Hematopoietic multipotent progenitor cell treated with erythropoietin and hydrocortisone succinate and interleukin-3 and kit ligand, for 17 days (in vitro differentiated cells): ENCODE data around the gene ARHGDIA.
"Not testable (repeated sequence)": the region's sequence is repeated elsewhere in the genome, so short reads cannot be mapped to it uniquely, and the experiment has no call there.

Source experiments
- DNase-seq: peaks from one replicate; pipeline ENCODE4 v3.0.0-alpha.2; 2015; ENCODE audit warnings: low spot score

ARHGDIA gene

GRCh38 chr17:81870981-81871386 is at the start of gene ARHGDIA:
ARHGDIA (minus strand) TSS chr17:81871337; CDS start chr17:81869930, 1,407 bp downstream.
- DNase-seq, result no peak

- DNase-seq, result peak; percentile 77
These were observed 47.9 kb upstream of the ARHGDIA start for GRCh38 chr17:81918832-81919545.

GRCh38 chr17:81918333-81918669 is 47.2 kb upstream of the ARHGDIA start:
- DNase-seq, result not testable (repeated sequence)

GRCh38 chr17:81917565-81918332 is 46.6 kb upstream of the ARHGDIA start, which contains the start of gene SIRT7:
SIRT7 (minus strand) TSS chr17:81918176; CDS start chr17:81918131, 45 bp downstream.
- peak; percentile 92 for DNase-seq

- DNase-seq, result peak; percentile 66
These were observed 45.3 kb upstream of the ARHGDIA start for GRCh38 chr17:81916234-81917001.

- no peak for DNase-seq
These were observed 44.2 kb upstream of the ARHGDIA start for GRCh38 chr17:81915331-81915730.

- no peak for DNase-seq
These were observed 43.1 kb upstream of the ARHGDIA start for GRCh38 chr17:81914103-81914850.

- no peak for DNase-seq
These were observed 42.4 kb upstream of the ARHGDIA start for GRCh38 chr17:81913394-81914102.

- DNase-seq, result peak; percentile 41
These were observed 41.5 kb upstream of the ARHGDIA start for GRCh38 chr17:81912441-81913309.

- no peak for DNase-seq
These were observed 40.8 kb upstream of the ARHGDIA start for GRCh38 chr17:81911969-81912368.

GRCh38 chr17:81911277-81911961 is 40.3 kb upstream of the ARHGDIA start, which contains the start of gene PCYT2:
PCYT2 (minus strand) TSS chr17:81911399; CDS start chr17:81911355, 44 bp downstream.
- peak; percentile 93 for DNase-seq

- DNase-seq, result peak; percentile 23
These were observed 39.7 kb upstream of the ARHGDIA start for GRCh38 chr17:81910840-81911276.

GRCh38 chr17:81909966-81910839 is 39.1 kb upstream of the ARHGDIA start:
- DNase-seq, result peak; percentile 25

GRCh38 chr17:81909231-81909630 is 38.1 kb upstream of the ARHGDIA start:
- DNase-seq, result no peak

GRCh38 chr17:81908793-81909192 is 37.7 kb upstream of the ARHGDIA start:
- no peak for DNase-seq

- DNase-seq, result no peak
These were observed 36.3 kb upstream of the ARHGDIA start for GRCh38 chr17:81907219-81908145.
